Activated CD4-positive, alpha-beta memory T cell treated with anti-CD3 and anti-CD28 coated beads, Interleukin-2, amount 10 ng/mL, durations not matched to agents 7 days and 5 days (primary cell): ENCODE measurements around the gene TMEM165. TPM values are rescaled to one million over a fixed set of nuclear protein-coding genes. Genes with fewer than 3 reads are reported as not detected.
"Not testable (repeated sequence)": the region's sequence is repeated elsewhere in the genome, so short reads cannot be mapped to it uniquely, and the experiment has no call there.

ENCODE experiments used
- CTCF ChIA-PET: fragments of 350-600 bp; sonication (Branson Sonifier 250); formaldehyde crosslinking; loops from one replicate; lab custom pipeline; 2021; ENCODE audit warnings: antibody characterized with exemption, inconsistent platforms; lab: Charles Lee
- POLR2A ChIA-PET: fragments of 350-600 bp; sonication (Branson Sonifier 250); formaldehyde crosslinking; loops from one replicate; lab custom pipeline; 2021; ENCODE audit warnings: antibody characterized with exemption; lab: Charles Lee
- DNase-seq: peaks from one replicate; pipeline ENCODE4 v3.0.0-alpha.2; 2020
- H3K27ac Mint-ChIP-seq: one replicate; pipeline ENCODE4 v1.8.0; 2021; ENCODE audit warnings: mild to moderate bottlenecking, mixed read lengths
- H3K27me3 Mint-ChIP-seq: one replicate; pipeline ENCODE4 v1.8.0; 2021; ENCODE audit warnings: mixed read lengths
- H3K36me3 Mint-ChIP-seq: one replicate; pipeline ENCODE4 v1.8.0; 2021; ENCODE audit warnings: low read depth, mixed read lengths
- H3K4me1 Mint-ChIP-seq: one replicate; pipeline ENCODE4 v1.8.0; 2021; ENCODE audit warnings: mixed read lengths
- H3K4me3 Mint-ChIP-seq: one replicate; pipeline ENCODE4 v1.8.0; 2021; ENCODE audit warnings: mild to moderate bottlenecking, mixed read lengths
- H3K9me3 Mint-ChIP-seq: one replicate; pipeline ENCODE4 v1.8.0; 2021; ENCODE audit warnings: mixed read lengths
- total RNA-seq, 2 experiments: library from RNA; stranded (reverse); gene quantifications; one replicate each; pipeline ENCODE4 v1.2.3, GENCODE V29; 2021

TMEM165 gene
- total RNA-seq, 2 experiments from 2014 or later = 68.2 to 70.1 TPM

DNA sequence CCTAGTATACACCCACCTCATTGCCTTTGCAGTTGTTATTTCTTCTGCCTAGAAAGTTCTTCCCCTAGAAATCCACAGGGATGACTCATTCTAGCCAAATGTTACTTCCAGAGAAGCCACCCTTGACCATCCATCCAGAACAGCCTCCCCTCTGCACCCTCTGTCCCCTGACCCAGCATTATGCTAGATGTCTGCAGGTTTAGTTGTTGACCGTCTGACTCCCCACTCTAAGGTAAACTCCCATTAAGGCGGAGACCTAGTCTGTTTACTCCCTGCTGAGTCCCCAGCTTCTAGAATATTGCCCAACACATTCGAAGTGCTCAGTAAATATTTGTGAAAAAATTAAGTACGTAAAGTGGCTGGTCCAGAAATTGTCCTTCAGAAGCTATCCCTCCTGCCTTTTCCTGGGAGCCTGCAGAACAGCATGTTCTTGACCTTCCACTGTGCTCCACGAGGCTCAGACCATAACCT lies 38.7 kb upstream of the TMEM165 start:
- peaks cover 6% of the 10 kb centered on the region for H3K9me3 Mint-ChIP-seq
- no peak for DNase-seq
- ChIA-PET POLR2A (no interaction called here), CTCF (interaction anchor here (0.6 to 3.6 kb wide), 2 partner anchors 11 to 33 kb away, joined by 4 to 20 read pairs; partner anchors contain the start of gene SRD5A3)
- peaks cover 15% of the 10 kb centered on the region for H3K4me1 Mint-ChIP-seq
- H3K36me3 Mint-ChIP-seq = peaks cover 22% of the 10 kb centered on the region
- H3K27me3 Mint-ChIP-seq = no peaks in the 10 kb centered on the region
- no peak overlapping the region for H3K4me3 Mint-ChIP-seq
- peak overlapping the region; percentile 7 for H3K27ac Mint-ChIP-seq

- peaks cover 15% of the 10 kb centered on the region for H3K4me1 Mint-ChIP-seq
- H3K27ac Mint-ChIP-seq = no peak overlapping the region
- DNase-seq = no peak
- CTCF ChIA-PET = interaction anchor here (1.3 to 2.0 kb wide), 2 partner anchors 13 to 37 kb away, joined by 3 to 10 read pairs; partner anchors contain the start of genes SRD5A3 and TMEM165
- peaks cover 10% of the 10 kb centered on the region for H3K36me3 Mint-ChIP-seq
- H3K4me3 Mint-ChIP-seq = no peak overlapping the region
- no peaks in the 10 kb centered on the region for H3K9me3 Mint-ChIP-seq
- H3K27me3 Mint-ChIP-seq = no peaks in the 10 kb centered on the region
- POLR2A ChIA-PET = no interaction called here
These were observed 37.5 kb upstream of the TMEM165 start for GRCh38 chr4:55358246-55358645.

DNA sequence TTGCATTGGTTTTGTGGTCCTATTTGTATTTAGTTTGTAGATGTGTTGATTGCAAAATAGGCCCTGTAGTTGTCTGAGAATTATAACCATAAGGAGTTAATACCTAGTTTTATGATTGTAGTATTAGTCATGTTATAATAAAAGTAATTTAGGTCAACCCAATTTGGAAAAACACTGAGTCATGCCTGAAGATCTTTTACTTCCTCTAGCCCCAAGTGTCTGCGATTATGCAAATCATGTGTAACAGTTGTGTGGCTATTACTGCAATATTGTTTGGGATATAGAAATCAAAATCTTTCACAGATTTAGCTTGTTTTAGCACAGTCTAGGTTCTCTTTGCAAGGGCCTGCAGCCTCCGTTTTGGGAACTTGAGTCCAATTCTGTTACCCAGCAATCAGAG lies 37.1 kb upstream of the TMEM165 start:
- no peak overlapping the region for H3K4me3 Mint-ChIP-seq
- no peak for DNase-seq
- no peak overlapping the region for H3K27ac Mint-ChIP-seq
- CTCF ChIA-PET = interaction anchor here (1.3 to 2.0 kb wide), 2 partner anchors 13 to 37 kb away, joined by 3 to 10 read pairs; partner anchors contain the start of genes SRD5A3 and TMEM165
- POLR2A ChIA-PET = interaction anchor here (1.2 kb wide), 1 partner anchor 37 kb away, joined by 4 read pairs; the partner anchor contains the start of gene TMEM165
- peaks cover 6% of the 10 kb centered on the region for H3K36me3 Mint-ChIP-seq
- H3K4me1 Mint-ChIP-seq = peaks cover 15% of the 10 kb centered on the region
- no peaks in the 10 kb centered on the region for H3K9me3 Mint-ChIP-seq
- H3K27me3 Mint-ChIP-seq = no peaks in the 10 kb centered on the region

DNA sequence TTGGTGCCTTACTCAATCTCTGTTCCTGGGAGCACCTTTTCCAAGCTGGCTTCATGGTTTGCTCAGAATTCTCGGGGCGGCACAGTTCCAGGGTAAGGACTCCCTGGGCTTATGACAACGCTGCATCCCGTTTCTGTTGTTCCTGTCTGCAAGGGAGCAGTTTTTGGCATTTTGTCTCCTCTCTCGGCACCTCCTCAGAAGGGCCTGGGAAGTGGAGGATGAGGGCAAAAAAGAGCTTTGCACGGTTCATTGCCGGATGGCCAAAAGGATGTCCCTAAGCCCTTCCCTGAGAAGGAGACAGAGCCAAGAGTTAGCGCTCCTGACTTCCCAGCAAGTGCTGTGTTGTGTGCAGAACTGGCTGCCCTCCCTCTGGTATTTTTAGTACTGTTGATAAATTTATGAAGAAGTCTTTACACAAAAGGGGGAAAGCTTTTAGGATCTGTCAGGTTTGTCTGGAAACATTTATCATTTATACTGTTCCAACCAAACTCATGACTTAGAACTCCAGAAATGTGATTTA lies 36.3 kb upstream of the TMEM165 start:
- Mint-ChIP-seq H3K9me3 (no peaks in the 10 kb centered on the region), H3K4me1 (peaks cover 15% of the 10 kb centered on the region), H3K27me3 (no peaks in the 10 kb centered on the region), H3K27ac (no peak overlapping the region), H3K4me3 (no peak overlapping the region), H3K36me3 (peaks cover 2% of the 10 kb centered on the region)
- POLR2A ChIA-PET = interaction anchor here (1.2 kb wide), 1 partner anchor 36 kb away, joined by 4 read pairs; the partner anchor contains the start of gene TMEM165
- CTCF ChIA-PET = interaction anchor here (1.3 to 2.0 kb wide), 2 partner anchors 14 to 36 kb away, joined by 3 to 10 read pairs; partner anchors contain the start of genes SRD5A3 and TMEM165
- DNase-seq = no peak

DNA sequence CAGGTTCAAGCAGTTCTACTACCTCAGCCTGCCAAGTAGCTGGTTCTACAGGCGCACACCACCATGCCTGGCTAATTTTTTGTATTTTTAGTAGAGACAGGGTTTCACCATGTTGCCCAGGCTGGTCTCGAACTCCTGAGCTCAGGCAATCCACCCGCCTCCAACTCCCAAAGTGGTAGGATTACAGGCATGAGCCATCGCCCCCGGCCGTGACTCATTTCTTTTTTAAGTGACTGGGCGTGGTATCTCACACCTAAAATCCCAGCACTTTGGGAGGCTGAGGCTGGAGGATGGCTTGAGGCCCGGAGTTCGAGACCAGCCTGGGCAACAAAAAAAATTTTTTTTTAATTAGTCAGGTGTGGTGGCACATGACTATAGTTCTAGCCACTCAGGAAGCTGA lies 32.8 kb upstream of the TMEM165 start:
- DNase-seq, H3K27ac Mint-ChIP-seq, H3K4me3 Mint-ChIP-seq, H3K9me3 Mint-ChIP-seq, POLR2A ChIA-PET, H3K27me3 Mint-ChIP-seq, H3K36me3 Mint-ChIP-seq: not testable (repeated sequence)
- CTCF ChIA-PET = interaction anchor here (1.2 kb wide), 2 partner anchors 17 to 32 kb away, joined by 3 to 4 read pairs; partner anchors contain the start of gene SRD5A3
- peaks cover 13% of the 10 kb centered on the region for H3K4me1 Mint-ChIP-seq

DNA sequence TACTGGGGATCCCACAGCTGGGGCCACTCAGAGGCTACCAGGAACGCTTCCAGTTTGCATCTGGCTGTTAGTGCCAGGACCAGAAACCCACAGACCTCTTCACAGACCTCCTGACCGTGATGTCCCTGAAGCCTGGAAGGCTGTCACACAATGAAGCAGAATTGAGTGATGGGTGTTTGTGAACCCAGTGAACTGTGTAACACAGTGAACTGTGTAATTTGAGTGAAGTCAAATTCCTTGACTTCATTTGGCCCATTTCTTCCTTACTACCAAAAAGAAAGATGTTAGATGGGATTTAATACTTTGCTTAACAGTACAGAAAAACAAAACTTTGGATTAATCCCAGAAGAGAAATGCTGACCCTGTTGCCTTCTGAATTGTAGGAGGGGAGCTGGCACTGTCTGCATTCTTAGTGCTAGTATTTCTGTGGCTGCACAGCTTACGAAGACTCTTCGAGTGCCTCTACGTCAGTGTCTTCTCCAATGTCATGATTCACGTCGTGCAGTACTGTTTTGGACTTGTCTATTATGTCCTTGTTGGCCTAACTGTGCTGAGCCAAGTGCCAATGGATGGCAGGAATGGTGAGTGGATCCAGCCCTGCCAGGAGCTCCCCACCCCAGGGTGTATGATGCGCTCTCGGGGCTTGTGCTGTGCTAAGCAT lies 31.9 kb upstream of the TMEM165 start:
- Mint-ChIP-seq H3K27ac (no peak overlapping the region), H3K4me3 (no peak overlapping the region), H3K4me1 (peaks cover 7% of the 10 kb centered on the region), H3K27me3 (no peaks in the 10 kb centered on the region), H3K9me3 (no peaks in the 10 kb centered on the region), H3K36me3 (no peaks in the 10 kb centered on the region)
- DNase-seq = no peak
- CTCF ChIA-PET = interaction anchor here (1.2 kb wide), 1 partner anchor 18 kb away, joined by 4 read pairs; the partner anchor contains the start of gene SRD5A3
- POLR2A ChIA-PET = no interaction called here

- H3K27ac Mint-ChIP-seq = no peak overlapping the region
- no peaks in the 10 kb centered on the region for H3K4me1 Mint-ChIP-seq
- POLR2A ChIA-PET = no interaction called here
- no peak for DNase-seq
- H3K36me3 Mint-ChIP-seq = no peaks in the 10 kb centered on the region
- CTCF ChIA-PET = interaction anchor here (1.0 to 1.3 kb wide), 2 partner anchors 12 to 18 kb away, joined by 3 read pairs; no protein-coding TSS in a partner anchor
- H3K9me3 Mint-ChIP-seq = no peaks in the 10 kb centered on the region
- H3K27me3 Mint-ChIP-seq = no peaks in the 10 kb centered on the region
- H3K4me3 Mint-ChIP-seq = no peak overlapping the region
These were observed 30.9 kb upstream of the TMEM165 start for GRCh38 chr4:55364691-55365344.

DNA sequence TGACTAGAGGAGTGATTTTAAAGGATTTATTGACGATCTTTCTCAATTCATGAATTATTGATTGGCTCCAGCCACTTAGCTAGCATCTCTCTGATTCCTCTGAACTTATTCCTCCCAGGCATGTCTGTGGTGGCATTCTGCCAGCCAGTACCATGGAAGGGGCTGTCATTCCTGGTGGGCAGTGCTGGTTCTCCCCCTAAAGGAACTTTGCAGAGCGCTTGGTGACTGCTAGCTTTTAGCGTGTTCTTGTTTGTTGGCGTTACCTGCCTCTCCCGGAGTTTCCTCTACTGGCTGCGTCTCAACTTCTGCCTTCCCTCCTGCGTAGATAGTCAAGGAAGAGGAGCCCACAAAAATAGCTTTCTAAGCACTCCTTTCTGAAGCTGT lies 30.4 kb upstream of the TMEM165 start:
- POLR2A ChIA-PET = no interaction called here

GRCh38 chr4:55366621-55367020 lies 29.1 kb upstream of the TMEM165 start:
- ChIA-PET POLR2A (no interaction called here), CTCF (interaction anchor here (0.5 to 1.3 kb wide), 2 partner anchors 9 to 21 kb away, joined by 3 to 6 read pairs; partner anchors contain the start of gene SRD5A3)
- Mint-ChIP-seq H3K4me3 (no peak overlapping the region), H3K27ac (no peak overlapping the region), H3K36me3 (no peaks in the 10 kb centered on the region), H3K4me1 (no peaks in the 10 kb centered on the region), H3K9me3 (no peaks in the 10 kb centered on the region), H3K27me3 (no peaks in the 10 kb centered on the region)
- no peak for DNase-seq

More for the DNA sequence above, 30.4 kb upstream of the TMEM165 start:
- H3K27me3 Mint-ChIP-seq = no peaks in the 10 kb centered on the region
- no peaks in the 10 kb centered on the region for H3K36me3 Mint-ChIP-seq
- H3K4me3 Mint-ChIP-seq = no peak overlapping the region
- CTCF ChIA-PET = interaction anchor here (1.0 to 1.3 kb wide), 2 partner anchors 12 to 18 kb away, joined by 3 read pairs; no protein-coding TSS in a partner anchor
- no peaks in the 10 kb centered on the region for H3K4me1 Mint-ChIP-seq
- no peaks in the 10 kb centered on the region for H3K9me3 Mint-ChIP-seq
- no peak overlapping the region for H3K27ac Mint-ChIP-seq
- DNase-seq = no peak

GRCh38 chr4:55367084-55367722 lies 28.6 kb upstream of the TMEM165 start:
- no peak for DNase-seq
- Mint-ChIP-seq H3K9me3 (no peaks in the 10 kb centered on the region), H3K36me3 (no peaks in the 10 kb centered on the region), H3K4me1 (no peaks in the 10 kb centered on the region), H3K27me3 (no peaks in the 10 kb centered on the region), H3K4me3 (no peak overlapping the region), H3K27ac (no peak overlapping the region)
- ChIA-PET POLR2A (no interaction called here), CTCF (interaction anchor here (0.5 kb wide), 1 partner anchor 9 kb away, joined by 6 read pairs; no protein-coding TSS in a partner anchor)

GRCh38 chr4:55369968-55370367 lies 25.8 kb upstream of the TMEM165 start:
- H3K36me3 Mint-ChIP-seq = no peaks in the 10 kb centered on the region
- ChIA-PET CTCF (interaction anchor here (0.7 kb wide), 1 partner anchor 25 kb away, joined by 3 read pairs; no protein-coding TSS in a partner anchor), POLR2A (interaction anchor here (1.6 kb wide), 1 partner anchor 26 kb away, joined by 3 read pairs; the partner anchor contains the start of gene TMEM165)
- H3K27me3 Mint-ChIP-seq = no peaks in the 10 kb centered on the region
- no peaks in the 10 kb centered on the region for H3K4me1 Mint-ChIP-seq
- no peak overlapping the region for H3K27ac Mint-ChIP-seq
- no peak overlapping the region for H3K4me3 Mint-ChIP-seq
- no peaks in the 10 kb centered on the region for H3K9me3 Mint-ChIP-seq
- no peak for DNase-seq

- no peaks in the 10 kb centered on the region for H3K4me1 Mint-ChIP-seq
- CTCF ChIA-PET = no interaction called here
- H3K27ac Mint-ChIP-seq = no peak overlapping the region
- no peaks in the 10 kb centered on the region for H3K27me3 Mint-ChIP-seq
- H3K4me3 Mint-ChIP-seq = no peak overlapping the region
- POLR2A ChIA-PET = no interaction called here
- no peaks in the 10 kb centered on the region for H3K9me3 Mint-ChIP-seq
- no peaks in the 10 kb centered on the region for H3K36me3 Mint-ChIP-seq
- DNase-seq = no peak
These were observed 23.5 kb upstream of the TMEM165 start for GRCh38 chr4:55372259-55372658.
